Large intestine (tissue), 3 donors: Measurements from ENCODE around the gene POMP. TPM values are rescaled to one million over a fixed set of nuclear protein-coding genes. Genes with fewer than 3 reads are reported as not detected.
"Not testable (repeated sequence)": the region's sequence is repeated elsewhere in the genome, so short reads cannot be mapped to it uniquely, and the experiment has no call there.

Experiments
- DNase-seq, 2 donors: peaks; one replicate each; pipeline versions ENCODE4 v3.0.0 to v3.0.0-alpha.2; 2013
- H3K27ac ChIP-seq: one replicate; pipeline ENCODE4 v1.5.1; 2013; ENCODE audit warnings: low read length
- H3K27me3 ChIP-seq: 2 replicates; pipeline ENCODE4 v1.6.1; 2013; ENCODE audit warnings: low read length; ENCODE audit not compliant: control insufficient read depth, insufficient read depth
- H3K36me3 ChIP-seq: 2 replicates; pipeline ENCODE4 v1.6.1; 2013; ENCODE audit warnings: low read length; ENCODE audit not compliant: control insufficient read depth, insufficient read depth
- H3K4me1 ChIP-seq: one replicate; pipeline ENCODE4 v1.6.1; 2013; ENCODE audit warnings: low read length; ENCODE audit not compliant: control insufficient read depth, insufficient read depth
- H3K4me3 ChIP-seq: one replicate; pipeline ENCODE4 v1.5.1; 2013; ENCODE audit warnings: low read length
- H3K9me3 ChIP-seq: one replicate; pipeline ENCODE4 v1.6.1; 2013; ENCODE audit warnings: mild to moderate bottlenecking, low read depth, low read length, moderate library complexity; ENCODE audit not compliant: control insufficient read depth
- WGBS: methylation state at CpG from one replicate; pipeline ENCODE4 v1.1.5; 2013; ENCODE audit warnings: low lambda C conversion rate; ENCODE audit not compliant: insufficient coverage; 5-methylcytosine and 5-hydroxymethylcytosine counted together
- polyA plus RNA-seq: library from polyadenylated mRNA; unstranded; fragments of 120-200 nt; gene quantifications from one replicate; pipeline ENCODE4 v1.2.1, GENCODE V29; 2013

The POMP gene
- polyA plus RNA-seq, 1 donor, result 86.7 TPM

GRCh38 chr13:28657784-28658538 is 969 bp upstream of the POMP start:
- DNase-seq, result peak; percentile 20 to 58
- peaks cover 6% of the 10 kb centered on the region for H3K4me1 ChIP-seq

GRCh38 chr13:28658539-28658795 is 463 bp upstream of the POMP start:
- H3K27ac ChIP-seq, result peak overlapping the region; percentile 67
- no peaks in the 10 kb centered on the region for H3K9me3 ChIP-seq
- H3K4me1 ChIP-seq, result peaks cover 6% of the 10 kb centered on the region
- no CpG with 5 or more reads among the region's 8 CpGs for WGBS
- peak overlapping the region; percentile 94 for H3K4me3 ChIP-seq
- no peak for DNase-seq
- peaks cover 8% of the 10 kb centered on the region for H3K36me3 ChIP-seq
- no peaks in the 10 kb centered on the region for H3K27me3 ChIP-seq

More at GRCh38 chr13:28657784-28658538, 969 bp upstream of the POMP start:
- 0% methylated on average over 2 of the region's 12 CpGs for WGBS
- Histone ChIP-seq H3K27me3 (no peaks in the 10 kb centered on the region), H3K27ac (peak overlapping the region; percentile 67), H3K9me3 (no peaks in the 10 kb centered on the region), H3K36me3 (peaks cover 7% of the 10 kb centered on the region), H3K4me3 (peak overlapping the region; percentile 94)

- WGBS, result 57% methylated on average over 1 of the region's 4 CpGs
Observed at GRCh38 chr13:28659621-28659970, 666 bp downstream of the POMP start.

GRCh38 chr13:28666897-28667488 is 8.1 kb downstream of the POMP start:
- no peaks in the 10 kb centered on the region for H3K9me3 ChIP-seq
- WGBS, result 100% methylated on average over 1 of the region's 9 CpGs

More at GRCh38 chr13:28659621-28659970, 666 bp downstream of the POMP start:
- Histone ChIP-seq H3K9me3 (no peaks in the 10 kb centered on the region), H3K27me3 (no peaks in the 10 kb centered on the region), H3K27ac (peak overlapping the region; percentile 67), H3K4me1 (peaks cover 6% of the 10 kb centered on the region), H3K36me3 (peaks cover 18% of the 10 kb centered on the region), H3K4me3 (peak overlapping the region; percentile 94)
- no peak for DNase-seq

GRCh38 chr13:28671126-28671792 is 12.3 kb downstream of the POMP start:
- DNase-seq, result no peak

More at GRCh38 chr13:28666897-28667488, 8.1 kb downstream of the POMP start:
- H3K27me3 ChIP-seq, result no peaks in the 10 kb centered on the region
- no peak overlapping the region for H3K27ac ChIP-seq
- H3K4me3 ChIP-seq, result no peak overlapping the region
- H3K36me3 ChIP-seq, result peaks cover 77% of the 10 kb centered on the region
- no peaks in the 10 kb centered on the region for H3K4me1 ChIP-seq
- DNase-seq, result no peak

GRCh38 chr13:28678809-28679208 is 19.9 kb downstream of the POMP start:
- H3K27ac ChIP-seq, result no peak overlapping the region
- no peaks in the 10 kb centered on the region for H3K9me3 ChIP-seq
- H3K4me3 ChIP-seq, result no peak overlapping the region
- DNase-seq, result no peak
- WGBS, result no CpG with 5 or more reads among the region's 1 CpG
- no peaks in the 10 kb centered on the region for H3K27me3 ChIP-seq
- peaks cover 42% of the 10 kb centered on the region for H3K36me3 ChIP-seq
- H3K4me1 ChIP-seq, result no peaks in the 10 kb centered on the region

More at GRCh38 chr13:28671126-28671792, 12.3 kb downstream of the POMP start:
- H3K9me3 ChIP-seq, result no peaks in the 10 kb centered on the region
- H3K4me3 ChIP-seq, result no peak overlapping the region
- H3K36me3 ChIP-seq, result peaks cover 82% of the 10 kb centered on the region
- no peaks in the 10 kb centered on the region for H3K4me1 ChIP-seq
- no peaks in the 10 kb centered on the region for H3K27me3 ChIP-seq
- no peak overlapping the region for H3K27ac ChIP-seq

GRCh38 chr13:28679628-28680027 is 20.7 kb downstream of the POMP start:
- Histone ChIP-seq H3K27ac (no peak overlapping the region), H3K27me3 (no peaks in the 10 kb centered on the region), H3K4me3 (no peak overlapping the region), H3K36me3 (peaks cover 33% of the 10 kb centered on the region), H3K9me3 (no peaks in the 10 kb centered on the region), H3K4me1 (no peaks in the 10 kb centered on the region)
- WGBS, result no CpG with 5 or more reads among the region's 1 CpG
- no peak for DNase-seq

- H3K36me3 ChIP-seq, result peaks cover 24% of the 10 kb centered on the region
- no peaks in the 10 kb centered on the region for H3K27me3 ChIP-seq
- no peak overlapping the region for H3K27ac ChIP-seq
- WGBS, result 50% methylated on average over 2 of the region's 2 CpGs
- no peaks in the 10 kb centered on the region for H3K4me1 ChIP-seq
- no peak overlapping the region for H3K4me3 ChIP-seq
- no peak for DNase-seq
- H3K9me3 ChIP-seq, result no peaks in the 10 kb centered on the region
Observed at GRCh38 chr13:28680541-28680940, 21.6 kb downstream of the POMP start.

- not testable (repeated sequence) for H3K27me3 ChIP-seq, H3K4me1 ChIP-seq, DNase-seq, H3K9me3 ChIP-seq, H3K27ac ChIP-seq, H3K4me3 ChIP-seq
- peaks cover 10% of the 10 kb centered on the region for H3K36me3 ChIP-seq
- WGBS, result 90% methylated on average over 3 of the region's 8 CpGs
Observed at GRCh38 chr13:28683169-28683568, 24.2 kb downstream of the POMP start.

- Histone ChIP-seq H3K27me3 (no peaks in the 10 kb centered on the region), H3K36me3 (peaks cover 8% of the 10 kb centered on the region), H3K4me1 (no peaks in the 10 kb centered on the region), H3K9me3 (no peaks in the 10 kb centered on the region), H3K27ac (peak overlapping the region; percentile 8), H3K4me3 (no peak overlapping the region)
- DNase-seq, result peak; percentile 30 to 53
- WGBS, result no CpG with 5 or more reads among the region's 7 CpGs
Observed at GRCh38 chr13:28684257-28684656, 25.3 kb downstream of the POMP start.
